HG02588 (cell line): ENCODE data around the gene RBM46.
"Not testable (repeated sequence)": the region's sequence is repeated elsewhere in the genome, so short reads cannot be mapped to it uniquely, and the experiment has no call there.

Experiments used
- ATAC-seq: cut with Tn5 transposase; IDR thresholded peaks from one replicate; pipeline ENCODE4 v1.9.1; 2021; ENCODE audit warnings: mild to moderate bottlenecking, moderate library complexity; ENCODE audit not compliant: unreplicated experiment

RBM46 gene

GRCh38 chr4:154836513-154836912 is 55.4 kb downstream of the RBM46 start:
- ATAC-seq = no peak

GRCh38 chr4:154838155-154838554 is 57.1 kb downstream of the RBM46 start:
- ATAC-seq = no peak

DNA sequence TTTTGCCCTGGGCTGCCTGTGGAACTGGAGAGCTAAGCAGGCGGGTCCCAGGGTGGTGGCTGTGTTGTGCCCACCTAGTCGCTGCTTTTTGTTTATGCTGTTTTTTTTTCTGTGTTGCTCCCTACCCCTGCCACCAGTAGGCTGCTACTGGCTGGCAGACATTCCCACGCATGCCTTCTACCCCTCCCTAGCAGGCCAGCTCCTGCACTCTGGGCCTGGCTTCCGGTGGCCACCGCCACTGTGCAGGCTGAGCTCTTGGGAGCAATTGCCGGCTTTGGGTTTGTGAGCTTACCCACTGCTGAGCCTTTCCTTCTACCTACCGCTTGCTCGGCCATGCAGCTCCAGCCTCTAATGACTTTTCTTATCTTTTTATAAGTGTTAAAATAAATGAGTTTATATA is 57.6 kb downstream of the RBM46 start:
- no peak for ATAC-seq

GRCh38 chr4:154854362-154854761 is 73.3 kb downstream of the RBM46 start:
- no peak for ATAC-seq

GRCh38 chr4:154858166-154858565 is 77.1 kb downstream of the RBM46 start:
- no peak for ATAC-seq

- ATAC-seq = no peak
Measured at GRCh38 chr4:154868414-154869194, 87.5 kb downstream of the RBM46 start.

DNA sequence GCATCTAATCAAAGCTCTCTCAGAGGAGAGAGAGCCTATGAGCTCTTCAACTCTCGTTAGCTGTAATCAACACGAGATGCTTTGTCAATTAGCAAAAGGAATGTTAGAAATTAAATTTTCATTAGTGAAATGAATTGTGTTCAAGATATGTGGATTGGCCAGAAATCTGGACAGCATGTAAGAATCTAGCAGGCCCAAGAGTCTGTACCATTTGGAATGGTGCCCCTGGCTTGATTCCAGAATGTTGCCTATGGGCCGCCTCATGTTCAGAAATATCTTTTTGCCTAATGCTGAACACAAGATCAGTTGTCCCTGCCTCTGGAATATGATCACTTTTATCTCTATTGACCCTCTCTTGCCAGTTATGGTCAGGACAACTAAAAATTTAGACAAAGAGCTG is 88.2 kb downstream of the RBM46 start:
- no peak for ATAC-seq

GRCh38 chr4:154872198-154872597 is 91.1 kb downstream of the RBM46 start:
- ATAC-seq = no peak

- not testable (repeated sequence) for ATAC-seq
Measured at GRCh38 chr4:154874049-154874448, 93.0 kb downstream of the RBM46 start.

- no peak for ATAC-seq
Measured at GRCh38 chr4:154877110-154877760, 96.2 kb downstream of the RBM46 start.
